ENCODE results near the gene COL1A2.

DNA sequence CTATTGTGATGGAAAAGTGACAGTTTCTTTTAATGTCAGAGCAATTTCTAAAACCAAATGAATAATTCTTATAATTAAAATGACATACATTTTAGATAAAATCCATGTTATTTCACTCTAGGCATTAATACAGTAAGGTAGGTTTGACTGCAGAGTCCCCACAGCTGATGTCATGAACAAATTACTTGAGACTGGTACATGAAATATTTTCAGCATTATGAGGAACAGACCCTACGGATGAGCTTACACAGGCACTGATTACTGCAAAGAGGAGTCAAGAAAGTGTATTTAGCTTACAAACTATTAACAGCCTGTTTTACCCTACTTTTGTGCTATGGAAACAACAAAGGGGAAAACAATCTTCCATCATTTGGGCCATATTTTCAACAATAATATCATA, 8.9 kb downstream of the COL1A2 start:
- TF ChIP-seq, protein P1, sequence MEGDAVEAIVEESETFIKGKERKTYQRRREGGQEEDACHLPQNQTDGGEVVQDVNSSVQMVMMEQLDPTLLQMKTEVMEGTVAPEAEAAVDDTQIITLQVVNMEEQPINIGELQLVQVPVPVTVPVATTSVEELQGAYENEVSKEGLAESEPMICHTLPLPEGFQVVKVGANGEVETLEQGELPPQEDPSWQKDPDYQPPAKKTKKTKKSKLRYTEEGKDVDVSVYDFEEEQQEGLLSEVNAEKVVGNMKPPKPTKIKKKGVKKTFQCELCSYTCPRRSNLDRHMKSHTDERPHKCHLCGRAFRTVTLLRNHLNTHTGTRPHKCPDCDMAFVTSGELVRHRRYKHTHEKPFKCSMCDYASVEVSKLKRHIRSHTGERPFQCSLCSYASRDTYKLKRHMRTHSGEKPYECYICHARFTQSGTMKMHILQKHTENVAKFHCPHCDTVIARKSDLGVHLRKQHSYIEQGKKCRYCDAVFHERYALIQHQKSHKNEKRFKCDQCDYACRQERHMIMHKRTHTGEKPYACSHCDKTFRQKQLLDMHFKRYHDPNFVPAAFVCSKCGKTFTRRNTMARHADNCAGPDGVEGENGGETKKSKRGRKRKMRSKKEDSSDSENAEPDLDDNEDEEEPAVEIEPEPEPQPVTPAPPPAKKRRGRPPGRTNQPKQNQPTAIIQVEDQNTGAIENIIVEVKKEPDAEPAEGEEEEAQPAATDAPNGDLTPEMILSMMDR (conservative IDR thresholded peaks at IDR 0.05; ENCODE audit: low read depth, low read length) = no peak
- no peak for TF ChIP-seq EZH2 (IDR thresholded peaks at IDR 0.05; ENCODE audit: borderline replicate concordance, low read depth, low read length, poor library complexity, severe bottlenecking)
